Neural cell (in vitro differentiated cells): ENCODE measurements around the gene ASTN1. TPM values are rescaled to one million over a fixed set of nuclear protein-coding genes. Genes with fewer than 3 reads are reported as not detected.

ENCODE experiments used
- H2AFZ ChIP-seq: fragments of 200-600, 300-800 bp; sonication (generic), shearing (Covaris generic); 2 replicates; pipeline ENCODE4 v1.6.0; 2014; ENCODE audit warnings: low read depth, mild to moderate bottlenecking, antibody characterized with exemption, low read length, moderate library complexity
- H3F3A ChIP-seq: fragments of 200-600 bp; shearing (Covaris generic); 2 replicates; pipeline ENCODE4 v1.6.1; 2016; ENCODE audit warnings: mild to moderate bottlenecking, moderate library complexity, mixed read lengths, antibody characterized with exemption, low read length; ENCODE audit not compliant: insufficient read depth, poor library complexity, severe bottlenecking
- H3K27ac ChIP-seq: fragments of 200-600, 300-800 bp; sonication (generic), shearing (Covaris generic); 2 replicates; pipeline ENCODE4 v1.5.1; 2014; ENCODE audit warnings: mild to moderate bottlenecking, low read length, moderate library complexity
- H3K27me3 ChIP-seq: fragments of 300-800, 200-600 bp; sonication (generic), shearing (Covaris generic); 2 replicates; pipeline ENCODE4 v1.6.0; 2014; ENCODE audit warnings: mild to moderate bottlenecking, low read depth, low read length, moderate library complexity; ENCODE audit not compliant: insufficient read depth
- H3K36me3 ChIP-seq: fragments of 300-800, 200-600 bp; sonication (generic), shearing (Covaris generic); 2 replicates; pipeline ENCODE4 v1.5.1; 2014; ENCODE audit warnings: mild to moderate bottlenecking, antibody characterized with exemption, low read length, moderate library complexity; ENCODE audit not compliant: insufficient read depth
- H3K4me2 ChIP-seq: fragments of 300-800, 200-600 bp; sonication (generic), shearing (Covaris generic); 2 replicates; pipeline ENCODE4 v1.6.0; 2014; ENCODE audit warnings: mild to moderate bottlenecking, low read length
- H3K4me3 ChIP-seq: fragments of 300-800, 200-600 bp; sonication (generic), shearing (Covaris generic); 2 replicates; pipeline ENCODE4 v1.5.1; 2014; ENCODE audit warnings: mild to moderate bottlenecking, low read length, moderate library complexity
- H3K79me2 ChIP-seq: fragments of 200-600 bp; shearing (Covaris generic); replicated peaks from 2 replicates; pipeline ENCODE4 v1.6.0; 2014; ENCODE audit warnings: mild to moderate bottlenecking, low read length, moderate library complexity; ENCODE audit not compliant: insufficient read depth
- H3K9ac ChIP-seq: fragments of 300-800, 200-600 bp; sonication (generic), shearing (Covaris generic); 2 replicates; pipeline ENCODE4 v1.6.1; 2016; ENCODE audit warnings: mild to moderate bottlenecking, low read length, mixed read lengths
- H3K9me2 ChIP-seq: fragments of 200-600 bp; shearing (Covaris generic); 2 replicates; pipeline ENCODE4 v1.6.1; 2016; ENCODE audit warnings: mild to moderate bottlenecking, low read length, mixed read lengths; ENCODE audit not compliant: insufficient read depth
- H3K9me3 ChIP-seq: fragments of 200-600, 300-800 bp; sonication (generic), shearing (Covaris generic); 2 replicates; pipeline ENCODE4 v1.6.1; 2016; ENCODE audit warnings: mild to moderate bottlenecking, mixed run types, low read length, moderate library complexity, mixed read lengths
- H4K20me1 ChIP-seq: fragments of 200-600 bp; shearing (Covaris generic); 2 replicates; pipeline ENCODE4 v1.6.1; 2016; ENCODE audit warnings: mild to moderate bottlenecking, mixed run types; ENCODE audit not compliant: insufficient read depth
- CTCF ChIP-seq: fragments of 450-650 bp; IDR thresholded peaks from 2 replicates; pipeline ENCODE4 v1.5.1; 2014; ENCODE audit warnings: antibody characterized with exemption, mild to moderate bottlenecking, moderate library complexity; ENCODE audit not compliant: poor library complexity, severe bottlenecking
- EP300 ChIP-seq: fragments of 450-650 bp; conservative IDR thresholded peaks from 2 replicates; pipeline ENCODE4 v1.6.1; 2014; ENCODE audit warnings: antibody characterized with exemption, mild to moderate bottlenecking, moderate library complexity; ENCODE audit not compliant: poor library complexity, severe bottlenecking
- EZH2 ChIP-seq: fragments of 200-600, 300-800 bp; shearing (Covaris generic), sonication (generic); IDR thresholded peaks from 2 replicates; pipeline ENCODE4 v1.6.1; 2014; ENCODE audit warnings: antibody characterized with exemption, low read length, borderline replicate concordance, mild to moderate bottlenecking; ENCODE audit not compliant: insufficient read depth, poor library complexity, severe bottlenecking
- MXI1 ChIP-seq: fragments of 450-650 bp; conservative IDR thresholded peaks from 2 replicates; pipeline ENCODE4 v1.6.1; 2014; ENCODE audit warnings: antibody characterized with exemption, mild to moderate bottlenecking; ENCODE audit not compliant: poor library complexity, severe bottlenecking
- POLR2AphosphoS5 ChIP-seq: IDR thresholded peaks from 2 replicates; pipeline ENCODE4 v1.6.1; 2012
- RAD21 ChIP-seq: fragments of 450-650 bp; conservative IDR thresholded peaks from 2 replicates; pipeline ENCODE4 v1.6.1; 2014; ENCODE audit warnings: antibody characterized with exemption, mild to moderate bottlenecking, moderate library complexity
- SMC3 ChIP-seq: fragments of 450-650 bp; conservative IDR thresholded peaks from 2 replicates; pipeline ENCODE4 v1.6.1; 2014; ENCODE audit warnings: antibody characterized with exemption, mild to moderate bottlenecking, moderate library complexity; ENCODE audit not compliant: poor library complexity
- TAF1 ChIP-seq: IDR thresholded peaks from 2 replicates; pipeline ENCODE4 v1.6.1; 2012; ENCODE audit warnings: low read depth
- polyA plus RNA-seq: library from polyadenylated mRNA; depleted of rRNA; stranded (reverse); fragments of >200 nt; gene quantifications from 2 replicates; pipeline ENCODE4 v1.2.3, GENCODE V29; 2014
- TF ChIP-seq, protein P1 (sequence below): IDR thresholded peaks from 2 replicates; pipeline ENCODE4 v1.6.1; 2012; ENCODE audit warnings: borderline replicate concordance

ASTN1 gene
- polyA plus RNA-seq, 1 donor from 2014 or later: 33.4 TPM

DNA sequence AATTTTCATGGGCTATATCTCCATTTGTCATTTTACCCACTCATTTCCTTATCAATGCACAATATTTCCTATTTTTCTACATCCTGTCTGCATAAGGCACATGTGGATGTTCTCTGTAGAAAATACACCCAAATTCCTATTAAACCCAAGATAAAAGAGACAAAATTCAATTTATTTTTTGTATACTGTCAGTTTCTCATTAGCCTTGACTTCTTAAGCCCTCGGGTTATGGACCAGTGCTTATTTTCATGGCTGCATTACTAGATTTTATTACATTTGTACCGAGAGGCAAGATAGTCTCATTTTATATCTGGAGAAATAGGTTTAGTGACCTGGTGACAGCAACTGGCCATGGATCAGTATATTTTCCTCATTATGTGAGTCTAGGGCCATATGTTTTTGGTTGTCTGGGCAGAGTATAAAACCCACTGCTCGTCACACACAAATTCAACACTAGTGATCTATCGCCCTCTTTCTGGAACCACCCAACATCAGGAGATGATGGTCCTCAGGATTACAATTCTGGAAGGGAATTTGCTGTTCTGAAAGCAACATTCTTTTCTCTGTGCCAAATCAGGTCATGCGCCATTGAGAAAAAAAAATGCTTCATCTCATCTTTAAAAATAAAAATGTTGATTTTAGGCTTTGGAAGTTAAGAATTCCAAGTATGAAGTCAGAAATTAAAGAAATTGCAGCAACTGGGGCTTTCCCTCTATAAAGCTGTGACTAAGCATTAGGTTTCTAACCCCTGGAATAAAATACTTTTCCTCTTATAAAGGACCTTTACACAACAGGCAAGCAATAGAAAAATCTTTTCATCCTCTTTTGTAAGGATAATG is 81.4 kb downstream of the ASTN1 start:
- Histone ChIP-seq H2AFZ (no peak overlapping the region), H3K27me3 (no peaks in the 10 kb centered on the region), H3K36me3 (no peaks in the 10 kb centered on the region), H3K9me3 (no peaks in the 10 kb centered on the region), H3K27ac (no peak overlapping the region), H3F3A (no peaks in the 10 kb centered on the region), H3K4me3 (no peak overlapping the region), H4K20me1 (no peaks in the 10 kb centered on the region), H3K79me2 (peaks cover 3% of the 10 kb centered on the region), H3K9me2 (no peaks in the 10 kb centered on the region), H3K9ac (no peak overlapping the region), H3K4me2 (no peak overlapping the region)
- TF ChIP-seq, protein P1, sequence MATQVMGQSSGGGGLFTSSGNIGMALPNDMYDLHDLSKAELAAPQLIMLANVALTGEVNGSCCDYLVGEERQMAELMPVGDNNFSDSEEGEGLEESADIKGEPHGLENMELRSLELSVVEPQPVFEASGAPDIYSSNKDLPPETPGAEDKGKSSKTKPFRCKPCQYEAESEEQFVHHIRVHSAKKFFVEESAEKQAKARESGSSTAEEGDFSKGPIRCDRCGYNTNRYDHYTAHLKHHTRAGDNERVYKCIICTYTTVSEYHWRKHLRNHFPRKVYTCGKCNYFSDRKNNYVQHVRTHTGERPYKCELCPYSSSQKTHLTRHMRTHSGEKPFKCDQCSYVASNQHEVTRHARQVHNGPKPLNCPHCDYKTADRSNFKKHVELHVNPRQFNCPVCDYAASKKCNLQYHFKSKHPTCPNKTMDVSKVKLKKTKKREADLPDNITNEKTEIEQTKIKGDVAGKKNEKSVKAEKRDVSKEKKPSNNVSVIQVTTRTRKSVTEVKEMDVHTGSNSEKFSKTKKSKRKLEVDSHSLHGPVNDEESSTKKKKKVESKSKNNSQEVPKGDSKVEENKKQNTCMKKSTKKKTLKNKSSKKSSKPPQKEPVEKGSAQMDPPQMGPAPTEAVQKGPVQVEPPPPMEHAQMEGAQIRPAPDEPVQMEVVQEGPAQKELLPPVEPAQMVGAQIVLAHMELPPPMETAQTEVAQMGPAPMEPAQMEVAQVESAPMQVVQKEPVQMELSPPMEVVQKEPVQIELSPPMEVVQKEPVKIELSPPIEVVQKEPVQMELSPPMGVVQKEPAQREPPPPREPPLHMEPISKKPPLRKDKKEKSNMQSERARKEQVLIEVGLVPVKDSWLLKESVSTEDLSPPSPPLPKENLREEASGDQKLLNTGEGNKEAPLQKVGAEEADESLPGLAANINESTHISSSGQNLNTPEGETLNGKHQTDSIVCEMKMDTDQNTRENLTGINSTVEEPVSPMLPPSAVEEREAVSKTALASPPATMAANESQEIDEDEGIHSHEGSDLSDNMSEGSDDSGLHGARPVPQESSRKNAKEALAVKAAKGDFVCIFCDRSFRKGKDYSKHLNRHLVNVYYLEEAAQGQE: no peak
- no peak for TF ChIP-seq SMC3
- no peak for TF ChIP-seq CTCF
- no peak for TF ChIP-seq MXI1
- TF ChIP-seq EZH2: no peak
- no peak for TF ChIP-seq TAF1
- TF ChIP-seq RAD21: no peak
- no peak for TF ChIP-seq POLR2AphosphoS5
- no peak for TF ChIP-seq EP300

DNA sequence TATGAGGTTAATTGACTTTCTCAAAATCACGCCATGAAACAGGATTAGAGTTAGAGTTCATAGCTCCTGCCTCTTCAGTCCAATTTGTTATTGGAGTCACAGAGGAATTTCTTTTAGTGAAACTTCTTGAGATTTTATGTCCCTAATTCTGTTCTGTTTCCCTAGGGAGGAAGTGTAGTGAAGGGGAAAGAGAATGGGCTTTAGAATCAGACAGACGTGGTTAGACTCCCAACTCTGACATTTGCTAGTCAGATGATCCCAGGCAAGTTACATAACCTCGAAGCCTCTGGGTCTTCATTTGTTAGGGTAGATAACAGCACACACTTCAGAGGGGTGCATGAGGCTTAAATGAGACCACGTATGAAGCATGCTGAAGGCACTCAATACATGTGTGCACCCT is 83.9 kb downstream of the ASTN1 start:
- TF ChIP-seq, protein P1: no peak
- TF ChIP-seq EZH2 (no peak), EP300 (no peak), RAD21 (no peak), SMC3 (no peak), CTCF (no peak), MXI1 (no peak), POLR2AphosphoS5 (no peak)
- H3K27ac ChIP-seq: no peak overlapping the region
- no peak overlapping the region for H2AFZ ChIP-seq
- H3K4me2 ChIP-seq: no peak overlapping the region
- no peak overlapping the region for H3K9ac ChIP-seq
- no peaks in the 10 kb centered on the region for H3K27me3 ChIP-seq
- H3F3A ChIP-seq: no peaks in the 10 kb centered on the region
- no peaks in the 10 kb centered on the region for H3K9me2 ChIP-seq
- no peaks in the 10 kb centered on the region for H3K9me3 ChIP-seq
- peaks cover 3% of the 10 kb centered on the region for H3K79me2 ChIP-seq
- no peak overlapping the region for H3K4me3 ChIP-seq
- no peaks in the 10 kb centered on the region for H3K36me3 ChIP-seq
- H4K20me1 ChIP-seq: no peaks in the 10 kb centered on the region
